GM12878 (cell line): ENCODE results near the gene CNTN4. TPM values are rescaled to one million over a fixed set of nuclear protein-coding genes. Genes with fewer than 3 reads are reported as not detected.

Source experiments
- ATAC-seq: fragments of 200-7000 bp; cut with Tn5 transposase; 3 replicates; pipeline ENCODE4 v1.9.1; 2020; ENCODE audit warnings: mild to moderate bottlenecking, moderate library complexity
- BruUV-seq: library from RNA; stranded (reverse); fragments of 400-500 nt; replicated peaks from 2 replicates; lab custom pipeline; 2021; lab: Mats Ljungman, UMichigan
- CTCF ChIA-PET: fragments of 300-600 bp; sonication (Branson Sonifier 250); formaldehyde crosslinking; extraction: SDS; loops from one replicate; lab custom pipeline; 2021; ENCODE audit warnings: inconsistent platforms; lab: Yijun Ruan, JAX
- POLR2A ChIA-PET: fragments of 350-600 bp; formaldehyde crosslinking; extraction: SDS; loops from one replicate; lab custom pipeline; 2021; ENCODE audit warnings: inconsistent platforms; lab: Charles Lee
- RAD21 ChIA-PET: fragments of 300-600 bp; sonication (Branson Sonifier 250); formaldehyde crosslinking; loops from one replicate; lab custom pipeline; 2023; ENCODE audit warnings: antibody characterized with exemption; ENCODE audit not compliant: unreplicated experiment; lab: Charles Lee
- SMC1A ChIA-PET: fragments of 300-600 bp; sonication (Branson Sonifier 250); formaldehyde crosslinking; loops from one replicate; lab custom pipeline; 2023; ENCODE audit not compliant: unreplicated experiment, uncharacterized antibody; lab: Charles Lee
- DNase-seq: peaks from one replicate; pipeline ENCODE4 v3.0.0-alpha.2; 2011; ENCODE audit warnings: low read depth, low spot score
- FAIRE-seq: peaks from 3 replicates; lab custom pipeline; 2011; peaks lifted over from hg19 to GRCh38; lab: Jason Lieb, UNC
- H2AFZ ChIP-seq: 2 replicates; pipeline ENCODE4 v1.6.0; 2011; ENCODE audit warnings: low read depth, low read length, control low read depth; ENCODE audit not compliant: control insufficient read depth
- H3K27ac ChIP-seq: 2 replicates; pipeline ENCODE4 v1.5.1; 2011; ENCODE audit warnings: control low read depth; ENCODE audit not compliant: control insufficient read depth, insufficient read depth
- H3K27me3 ChIP-seq, 2 experiments: replicated peaks in 1 of 2; 2 replicates each; pipeline versions ENCODE4 v1.6.0 to v1.6.1; 2011; ENCODE audit warnings: low read length in 1 of 2; ENCODE audit not compliant: control insufficient read depth in 2 of 2, insufficient read depth in 2 of 2
- H3K36me3 ChIP-seq, 2 experiments: 2 replicates each; pipeline ENCODE4 v1.5.1; 2011; ENCODE audit warnings: low read length in 1 of 2; ENCODE audit not compliant: control insufficient read depth in 2 of 2, insufficient read depth in 2 of 2
- H3K4me1 ChIP-seq: 2 replicates; pipeline ENCODE4 v1.6.1; 2011; ENCODE audit warnings: mild to moderate bottlenecking, low read length, moderate library complexity, mixed read lengths; ENCODE audit not compliant: control insufficient read depth, insufficient read depth
- H3K4me2 ChIP-seq: 2 replicates; pipeline ENCODE4 v1.6.0; 2011; ENCODE audit warnings: control low read depth; ENCODE audit not compliant: control insufficient read depth, insufficient read depth
- H3K4me3 ChIP-seq: fragments of 200-600 bp; sonication (generic); 2 replicates; pipeline ENCODE4 v1.5.1; 2016
- H3K79me2 ChIP-seq: 2 replicates; pipeline ENCODE4 v1.6.0; 2011; ENCODE audit warnings: low read length; ENCODE audit not compliant: control insufficient read depth, insufficient read depth
- H3K9ac ChIP-seq: 2 replicates; pipeline ENCODE4 v1.8.0; 2011; ENCODE audit warnings: low read length, control low read depth, mixed read lengths; ENCODE audit not compliant: control insufficient read depth, insufficient read depth
- H3K9me3 ChIP-seq: replicated peaks from 3 replicates; pipeline ENCODE4 v1.5.1; 2011; ENCODE audit warnings: mild to moderate bottlenecking, low read length; ENCODE audit not compliant: control insufficient read depth, insufficient read depth
- H4K20me1 ChIP-seq: 2 replicates; pipeline ENCODE4 v1.6.0; 2011; ENCODE audit not compliant: control insufficient read depth, insufficient read depth
- CBX3 ChIP-seq: fragments of 200-600 bp; sonication (generic); IDR thresholded peaks from 2 replicates; pipeline ENCODE4 v1.6.1; 2016; ENCODE audit warnings: low read depth, borderline replicate concordance
- CHD4 ChIP-seq: fragments of 200-600 bp; sonication (generic); IDR thresholded peaks from 2 replicates; pipeline ENCODE4 v1.6.1; 2016; ENCODE audit warnings: mild to moderate bottlenecking
- CREM ChIP-seq: IDR thresholded peaks from 2 replicates; pipeline ENCODE4 v1.6.1; 2014; ENCODE audit warnings: antibody characterized with exemption, low read depth
- CTCF ChIP-seq, 3 experiments: IDR thresholded peaks in 2 of 3; conservative IDR thresholded peaks in 1 of 3; 2 replicates each; pipeline ENCODE4 v1.5.1; 2011; ENCODE audit warnings: low read depth in 3 of 3, low read length in 3 of 3, mild to moderate bottlenecking in 3 of 3, control low read depth in 2 of 3, moderate library complexity in 2 of 3, inconsistent platforms in 1 of 3, mixed read lengths in 1 of 3; ENCODE audit not compliant: control insufficient read depth in 2 of 3, insufficient read depth in 1 of 3; ENCODE audit errors: extremely low read depth in 1 of 3
- CUX1 ChIP-seq: IDR thresholded peaks from 2 replicates; pipeline ENCODE4 v1.6.1; 2012; ENCODE audit warnings: improper control_type of control experiment, low read depth, low read length; ENCODE audit not compliant: insufficient replicate concordance
- DPF2 ChIP-seq: fragments of 450-650 bp; IDR thresholded peaks from 2 replicates; pipeline ENCODE4 v1.6.1; 2017; ENCODE audit warnings: mild to moderate bottlenecking
- ESRRA ChIP-seq: IDR thresholded peaks from 2 replicates; pipeline ENCODE4 v1.6.1; 2012; ENCODE audit warnings: mild to moderate bottlenecking, low read length, improper control_type of control experiment
- HDGF ChIP-seq: fragments of 450-650 bp; IDR thresholded peaks from 2 replicates; pipeline ENCODE4 v1.6.1; 2016; ENCODE audit warnings: antibody characterized with exemption
- RFX5 ChIP-seq: IDR thresholded peaks from 2 replicates; pipeline ENCODE4 v1.6.1; 2011; ENCODE audit warnings: low read depth, low read length, improper control_type of control experiment
- TAF1 ChIP-seq: IDR thresholded peaks from 2 replicates; pipeline ENCODE4 v1.6.1; 2011; ENCODE audit warnings: mild to moderate bottlenecking, low read depth, low read length, borderline replicate concordance
- ZNF217 ChIP-seq: fragments of 450-650 bp; IDR thresholded peaks from 2 replicates; pipeline ENCODE4 v1.6.1; 2017; ENCODE audit warnings: antibody characterized with exemption, mild to moderate bottlenecking
- WGBS: methylation state at CpG from one replicate; pipeline ENCODE4 v1.1.6; 2016; ENCODE audit warnings: low lambda C conversion rate; ENCODE audit not compliant: insufficient replicate concordance, insufficient coverage; ENCODE audit errors: missing lambda C conversion rate; 5-methylcytosine and 5-hydroxymethylcytosine counted together
- in situ Hi-C: fragments of 300-500 bp; cut with MboI; formaldehyde crosslinking; loops from 9 replicates; pipeline ENCODE4 v1.14.3; 2018; ENCODE audit warnings: mixed read lengths
- intact Hi-C: fragments of 100-400 bp; cut with micrococcal nuclease; formaldehyde crosslinking; loops from one replicate; pipeline ENCODE4 v1.14.2; 2022; ENCODE audit not compliant: unreplicated experiment
- polyA plus RNA-seq, 11 experiments: library from polyadenylated mRNA; depleted of rRNA in 4 of 11; unstranded in 6 of 11; stranded (reverse) in 5 of 11; fragments of >200 nt; fragmentation: Nextera tagmentation in 4 of 11; fragmentation: Illumina TruSeq in 1 of 11; extraction: Ambion mirVana in 4 of 11; extraction: Trizol in 1 of 11; gene quantifications; 1 replicate in 1 of 11; 2 replicates in 10 of 11; pipeline versions ENCODE4 v1.2.1 to v1.2.3, GENCODE V29; 2011 to 2016; ENCODE audit warnings: inconsistent platforms in 2 of 11, missing spikeins in 2 of 11, low read depth in 1 of 11
- total RNA-seq, 4 experiments: library from RNA; depleted of rRNA in 3 of 4; stranded (reverse); fragments of >200 nt in 3 of 4; fragmentation: Illumina TruSeq in 1 of 4; extraction: Trizol in 1 of 4; gene quantifications; 2 replicates each; pipeline versions ENCODE4 v1.2.1 to v1.2.3, GENCODE V29; 2013 to 2021

Gene CNTN4
- total and polyA plus RNA-seq, 10 of the 15 experiments (the other 5 are each of a cell fraction or from before 2014, with no cell fraction given) = 0.05 to 0.43 (median 0.15) TPM; not detected in 1

- no peak for TF ChIP-seq CUX1
- no peak for TF ChIP-seq HDGF
- TF ChIP-seq CHD4 = no peak
- no peak for TF ChIP-seq ESRRA
Measured at GRCh38 chr3:2583046-2583445, 484.4 kb downstream of the CNTN4 start (continued).

GRCh38 chr3:2589336-2589969, 490.8 kb downstream of the CNTN4 start:
- WGBS = 67% methylated on average over 6 of the region's 6 CpGs

More at GRCh38 chr3:2589336-2589969, 490.8 kb downstream of the CNTN4 start:
- H2AFZ ChIP-seq = no peak overlapping the region
- intact Hi-C loops (no loop called here), in situ Hi-C loops (no loop called here)
- no peak for TF ChIP-seq ZNF217
- no peak for TF ChIP-seq TAF1
- no peak for TF ChIP-seq CREM
- no peak for TF ChIP-seq CTCF (IDR thresholded peaks at IDR 0.05 in 2 of 3, conservative IDR thresholded peaks at IDR 0.05 in 1 of 3; ENCODE audit: control insufficient read depth in 2 of 3, extremely low read depth in 1 of 3, insufficient read depth in 1 of 3, low read depth in 3 of 3, low read length in 3 of 3)
- no peak for TF ChIP-seq RFX5
- no peak for TF ChIP-seq CBX3
- TF ChIP-seq DPF2 = no peak
- ChIA-PET POLR2A (no interaction called here), SMC1A (no interaction called here), CTCF (no interaction called here), RAD21 (no interaction called here)
- H4K20me1 ChIP-seq = no peaks in the 10 kb centered on the region
- H3K9ac ChIP-seq = no peak overlapping the region
- no peak overlapping the region for H3K4me3 ChIP-seq
- no TSS peak for BruUV-seq
- no peaks in the 10 kb centered on the region; the same call in 2 of the 3 replicates for H3K9me3 ChIP-seq
- no peaks in the 10 kb centered on the region for H3K4me1 ChIP-seq
- DNase-seq (no peak), FAIRE-seq (no peak), ATAC-seq (no peak)
- no peak overlapping the region for H3K4me2 ChIP-seq
- H3K27ac ChIP-seq = no peak overlapping the region
- no peaks in the 10 kb centered on the region for H3K79me2 ChIP-seq
- H3K27me3 ChIP-seq = no peaks in the 10 kb centered on the region
- no peaks in the 10 kb centered on the region for H3K36me3 ChIP-seq
